Activated CD4-positive, alpha-beta T cell treated with anti-CD3 and anti-CD28 coated beads, Interleukin-2, amount 10 ng/mL, durations not matched to agents 7 days and 5 days (primary cell): ENCODE results near the gene SLC39A10. TPM values are rescaled to one million over a fixed set of nuclear protein-coding genes. Genes with fewer than 3 reads are reported as not detected.

Source experiments
- CTCF ChIA-PET: fragments of 350-600 bp; sonication (Branson Sonifier 250); formaldehyde crosslinking; loops from one replicate; lab custom pipeline; 2021; ENCODE audit warnings: antibody characterized with exemption; lab: Charles Lee
- POLR2A ChIA-PET: fragments of 350-600 bp; sonication (Branson Sonifier 250); formaldehyde crosslinking; loops from one replicate; lab custom pipeline; 2021; ENCODE audit warnings: antibody characterized with exemption; lab: Charles Lee
- DNase-seq: peaks from one replicate; pipeline ENCODE4 v3.0.0-alpha.2; 2020
- H3K27ac Mint-ChIP-seq: one replicate; pipeline ENCODE4 v1.8.0; 2021; ENCODE audit warnings: mild to moderate bottlenecking, moderate library complexity, mixed read lengths
- H3K27me3 Mint-ChIP-seq: one replicate; pipeline ENCODE4 v1.8.0; 2021; ENCODE audit warnings: mixed read lengths
- H3K36me3 Mint-ChIP-seq: one replicate; pipeline ENCODE4 v1.8.0; 2021; ENCODE audit warnings: low read depth, mixed read lengths
- H3K4me1 Mint-ChIP-seq: one replicate; pipeline ENCODE4 v1.8.0; 2021; ENCODE audit warnings: mixed read lengths
- H3K4me3 Mint-ChIP-seq: one replicate; pipeline ENCODE4 v1.8.0; 2021; ENCODE audit warnings: mild to moderate bottlenecking, moderate library complexity, mixed read lengths
- H3K9me3 Mint-ChIP-seq: one replicate; pipeline ENCODE4 v1.8.0; 2021; ENCODE audit warnings: mixed read lengths
- total RNA-seq, 2 experiments: library from RNA; stranded (reverse); gene quantifications; one replicate each; pipeline ENCODE4 v1.2.3, GENCODE V29; 2021

The SLC39A10 gene
- total RNA-seq, 2 experiments from 2014 or later, result 46.9 to 55.6 TPM

GRCh38 chr2:195648787-195649186, 8.2 kb upstream of the SLC39A10 start:
- DNase-seq, result no peak

GRCh38 chr2:195649629-195650190, 7.3 kb upstream of the SLC39A10 start:
- DNase-seq, result no peak
- ChIA-PET CTCF (interaction anchor here (0.6 kb wide), 1 partner anchor 79 kb away, joined by 3 read pairs; no protein-coding TSS in a partner anchor), POLR2A (interaction anchor here (0.7 kb wide), 1 partner anchor 323 kb away, joined by 3 read pairs; no protein-coding TSS in a partner anchor)
- peaks cover 20% of the 10 kb centered on the region for H3K36me3 Mint-ChIP-seq
- H3K27ac Mint-ChIP-seq, result no peak overlapping the region
- no peaks in the 10 kb centered on the region for H3K27me3 Mint-ChIP-seq
- peaks cover 11% of the 10 kb centered on the region for H3K9me3 Mint-ChIP-seq
- peaks cover 20% of the 10 kb centered on the region for H3K4me1 Mint-ChIP-seq
- H3K4me3 Mint-ChIP-seq, result no peak overlapping the region

More at GRCh38 chr2:195648787-195649186, 8.2 kb upstream of the SLC39A10 start:
- peak overlapping the region; percentile 70 for H3K27ac Mint-ChIP-seq
- CTCF ChIA-PET, result no interaction called here
- H3K36me3 Mint-ChIP-seq, result peaks cover 20% of the 10 kb centered on the region
- H3K27me3 Mint-ChIP-seq, result no peaks in the 10 kb centered on the region
- POLR2A ChIA-PET, result no interaction called here
- peaks cover 11% of the 10 kb centered on the region for H3K9me3 Mint-ChIP-seq
- H3K4me3 Mint-ChIP-seq, result peak overlapping the region; percentile 26
- peaks cover 20% of the 10 kb centered on the region for H3K4me1 Mint-ChIP-seq

GRCh38 chr2:195651046-195651445, 6.0 kb upstream of the SLC39A10 start:
- no peak for DNase-seq
- ChIA-PET POLR2A (interaction anchor here (0.7 kb wide), 1 partner anchor 115 kb away, joined by 3 read pairs; no protein-coding TSS in a partner anchor), CTCF (interaction anchor here (0.6 to 1.4 kb wide), 7 partner anchors 9 to 1426 kb away, joined by 3 to 4 read pairs (median 4); no protein-coding TSS in a partner anchor)
- H3K4me3 Mint-ChIP-seq, result no peak overlapping the region
- peaks cover 11% of the 10 kb centered on the region for H3K9me3 Mint-ChIP-seq
- H3K27me3 Mint-ChIP-seq, result no peaks in the 10 kb centered on the region
- H3K4me1 Mint-ChIP-seq, result peaks cover 24% of the 10 kb centered on the region
- peaks cover 20% of the 10 kb centered on the region for H3K36me3 Mint-ChIP-seq
- H3K27ac Mint-ChIP-seq, result no peak overlapping the region

GRCh38 chr2:195652911-195653310, 4.1 kb upstream of the SLC39A10 start:
- ChIA-PET POLR2A (no interaction called here), CTCF (interaction anchor here (0.7 kb wide), 1 partner anchor 8 kb away, joined by 5 read pairs; no protein-coding TSS in a partner anchor)
- H3K4me1 Mint-ChIP-seq, result peaks cover 27% of the 10 kb centered on the region
- no peak overlapping the region for H3K27ac Mint-ChIP-seq
- H3K4me3 Mint-ChIP-seq, result no peak overlapping the region
- peaks cover 28% of the 10 kb centered on the region for H3K36me3 Mint-ChIP-seq
- no peak for DNase-seq
- peaks cover 2% of the 10 kb centered on the region for H3K27me3 Mint-ChIP-seq
- H3K9me3 Mint-ChIP-seq, result peaks cover 11% of the 10 kb centered on the region

- H3K4me1 Mint-ChIP-seq, result peaks cover 18% of the 10 kb centered on the region
- no peak for DNase-seq
- ChIA-PET POLR2A (interaction anchor here (0.6 to 1.6 kb wide), 9 partner anchors 94 to 507 kb away, joined by 3 to 10 read pairs (median 5); no protein-coding TSS in a partner anchor), CTCF (interaction anchor here (0.7 to 1.3 kb wide), 10 partner anchors 10 to 421 kb away, joined by 3 to 5 read pairs (median 4); partner anchors contain the start of gene DNAH7)
- peak overlapping the region; percentile 99 for H3K27ac Mint-ChIP-seq
- H3K27me3 Mint-ChIP-seq, result peaks cover 2% of the 10 kb centered on the region
- peak overlapping the region; percentile 97 for H3K4me3 Mint-ChIP-seq
- peaks cover 4% of the 10 kb centered on the region for H3K9me3 Mint-ChIP-seq
- peaks cover 41% of the 10 kb centered on the region for H3K36me3 Mint-ChIP-seq
These were observed 716 bp upstream of the SLC39A10 start for GRCh38 chr2:195656161-195656858.

GRCh38 chr2:195657634-195658540, 861 bp downstream of the SLC39A10 start:
- peaks cover 29% of the 10 kb centered on the region for H3K4me1 Mint-ChIP-seq
- ChIA-PET POLR2A (interaction anchor here (1.0 to 1.6 kb wide), 2 partner anchors 95 to 97 kb away, joined by 6 to 15 read pairs; no protein-coding TSS in a partner anchor), CTCF (interaction anchor here (1.0 to 1.3 kb wide), 3 partner anchors 12 to 168 kb away, joined by 3 to 5 read pairs (median 3); no protein-coding TSS in a partner anchor)
- DNase-seq, result peak; percentile 84
- H3K27ac Mint-ChIP-seq, result peak overlapping the region; percentile 99
- H3K4me3 Mint-ChIP-seq, result peak overlapping the region; percentile 97
- peaks cover 41% of the 10 kb centered on the region for H3K36me3 Mint-ChIP-seq
- no peaks in the 10 kb centered on the region for H3K9me3 Mint-ChIP-seq
- peaks cover 2% of the 10 kb centered on the region for H3K27me3 Mint-ChIP-seq

GRCh38 chr2:195658541-195658890, 1.5 kb downstream of the SLC39A10 start:
- CTCF ChIA-PET, result interaction anchor here (1.0 kb wide), 1 partner anchor 161 kb away, joined by 3 read pairs; no protein-coding TSS in a partner anchor
- peaks cover 32% of the 10 kb centered on the region for H3K4me1 Mint-ChIP-seq
- H3K9me3 Mint-ChIP-seq, result no peaks in the 10 kb centered on the region
- DNase-seq, result peak; percentile 32
- POLR2A ChIA-PET, result interaction anchor here (1.0 kb wide), 1 partner anchor 98 kb away, joined by 15 read pairs; no protein-coding TSS in a partner anchor
- peak overlapping the region; percentile 97 for H3K4me3 Mint-ChIP-seq
- peak overlapping the region; percentile 99 for H3K27ac Mint-ChIP-seq
- H3K27me3 Mint-ChIP-seq, result peaks cover 2% of the 10 kb centered on the region
- H3K36me3 Mint-ChIP-seq, result peaks cover 44% of the 10 kb centered on the region

GRCh38 chr2:195659114-195659513, 2.1 kb downstream of the SLC39A10 start:
- H3K27ac Mint-ChIP-seq, result peak overlapping the region; percentile 99
- no peaks in the 10 kb centered on the region for H3K9me3 Mint-ChIP-seq
- peak overlapping the region; percentile 97 for H3K4me3 Mint-ChIP-seq
- peak; percentile 36 for DNase-seq
- peaks cover 44% of the 10 kb centered on the region for H3K36me3 Mint-ChIP-seq
- H3K27me3 Mint-ChIP-seq, result peaks cover 2% of the 10 kb centered on the region
- peaks cover 35% of the 10 kb centered on the region for H3K4me1 Mint-ChIP-seq
- CTCF ChIA-PET, result interaction anchor here (1.2 to 2.2 kb wide), 4 partner anchors 40 to 161 kb away, joined by 3 to 16 read pairs (median 4); no protein-coding TSS in a partner anchor
- POLR2A ChIA-PET, result interaction anchor here (0.6 to 1.1 kb wide), 3 partner anchors 80 to 126 kb away, joined by 3 to 5 read pairs (median 3); no protein-coding TSS in a partner anchor

- H3K4me3 Mint-ChIP-seq, result peak overlapping the region; percentile 97
- peak; percentile 91 for DNase-seq
- H3K4me1 Mint-ChIP-seq, result peaks cover 38% of the 10 kb centered on the region
- POLR2A ChIA-PET, result interaction anchor here (0.7 to 1.1 kb wide), 4 partner anchors 94 to 174 kb away, joined by 3 to 4 read pairs (median 3); no protein-coding TSS in a partner anchor
- peak overlapping the region; percentile 99 for H3K27ac Mint-ChIP-seq
- peaks cover 46% of the 10 kb centered on the region for H3K36me3 Mint-ChIP-seq
- no peaks in the 10 kb centered on the region for H3K9me3 Mint-ChIP-seq
- H3K27me3 Mint-ChIP-seq, result peaks cover 2% of the 10 kb centered on the region
- CTCF ChIA-PET, result interaction anchor here (0.6 to 2.2 kb wide), 24 partner anchors 9 to 418 kb away, joined by 3 to 16 read pairs (median 4); no protein-coding TSS in a partner anchor
These were observed 3.2 kb downstream of the SLC39A10 start for GRCh38 chr2:195659982-195660890.

GRCh38 chr2:195662138-195662537, 5.1 kb downstream of the SLC39A10 start:
- DNase-seq, result no peak
- peaks cover 30% of the 10 kb centered on the region for H3K4me1 Mint-ChIP-seq
- no peak overlapping the region for H3K27ac Mint-ChIP-seq
- POLR2A ChIA-PET, result no interaction called here
- no peak overlapping the region for H3K4me3 Mint-ChIP-seq
- no peaks in the 10 kb centered on the region for H3K9me3 Mint-ChIP-seq
- CTCF ChIA-PET, result interaction anchor here (0.6 kb wide), 1 partner anchor 188 kb away, joined by 6 read pairs; no protein-coding TSS in a partner anchor
- H3K27me3 Mint-ChIP-seq, result peaks cover 2% of the 10 kb centered on the region
- peaks cover 44% of the 10 kb centered on the region for H3K36me3 Mint-ChIP-seq

- no peak overlapping the region for H3K27ac Mint-ChIP-seq
These were observed 6.0 kb downstream of the SLC39A10 start for GRCh38 chr2:195663007-195663406.

More at GRCh38 chr2:195663007-195663406, 6.0 kb downstream of the SLC39A10 start:
- no peak overlapping the region for H3K4me3 Mint-ChIP-seq
- no peak for DNase-seq
- POLR2A ChIA-PET, result interaction anchor here (0.6 kb wide), 2 partner anchors 9 to 10 kb away, joined by 5 to 7 read pairs; no protein-coding TSS in a partner anchor
- H3K27me3 Mint-ChIP-seq, result no peaks in the 10 kb centered on the region
- peaks cover 29% of the 10 kb centered on the region for H3K4me1 Mint-ChIP-seq
- CTCF ChIA-PET, result interaction anchor here (0.6 kb wide), 1 partner anchor 482 kb away, joined by 3 read pairs; no protein-coding TSS in a partner anchor
- no peaks in the 10 kb centered on the region for H3K9me3 Mint-ChIP-seq
- H3K36me3 Mint-ChIP-seq, result peaks cover 38% of the 10 kb centered on the region
